WERI-Rb-1 (cell line): Measurements from ENCODE around the gene P3H2.

Experiments
- DNase-seq: peaks from one replicate; pipeline ENCODE4 v3.0.0-alpha.2; 2020
- H3K27ac ChIP-seq: fragments of 250-450 bp; sonication (Bioruptor Pico); 2 replicates; pipeline ENCODE4 v1.5.1; 2020; ENCODE audit warnings: mild to moderate bottlenecking, moderate library complexity
- H3K27me3 ChIP-seq: fragments of 250-450 bp; sonication (Bioruptor Pico); 2 replicates; pipeline ENCODE4 v1.5.1; 2021; ENCODE audit warnings: mild to moderate bottlenecking, low read depth, moderate library complexity; ENCODE audit not compliant: insufficient read depth, severe bottlenecking
- H3K36me3 ChIP-seq: fragments of 250-450 bp; sonication (Bioruptor Pico); 2 replicates; pipeline ENCODE4 v1.5.1; 2020; ENCODE audit warnings: mild to moderate bottlenecking, moderate library complexity
- H3K4me3 ChIP-seq: 2 replicates; pipeline ENCODE4 v1.5.1; 2011; ENCODE audit warnings: low read depth, mild to moderate bottlenecking, control low read depth, low read length
- H3K9me3 ChIP-seq: fragments of 250-450 bp; sonication (Bioruptor Pico); 2 replicates; pipeline ENCODE4 v1.5.1; 2021; ENCODE audit warnings: mild to moderate bottlenecking, moderate library complexity; ENCODE audit not compliant: severe bottlenecking
- TF ChIP-seq, protein P1 (sequence below): IDR thresholded peaks from 2 replicates; pipeline ENCODE4 v1.5.1; 2011; ENCODE audit warnings: low read depth, mild to moderate bottlenecking, control low read depth, inconsistent platforms, low read length

The P3H2 gene

DNA sequence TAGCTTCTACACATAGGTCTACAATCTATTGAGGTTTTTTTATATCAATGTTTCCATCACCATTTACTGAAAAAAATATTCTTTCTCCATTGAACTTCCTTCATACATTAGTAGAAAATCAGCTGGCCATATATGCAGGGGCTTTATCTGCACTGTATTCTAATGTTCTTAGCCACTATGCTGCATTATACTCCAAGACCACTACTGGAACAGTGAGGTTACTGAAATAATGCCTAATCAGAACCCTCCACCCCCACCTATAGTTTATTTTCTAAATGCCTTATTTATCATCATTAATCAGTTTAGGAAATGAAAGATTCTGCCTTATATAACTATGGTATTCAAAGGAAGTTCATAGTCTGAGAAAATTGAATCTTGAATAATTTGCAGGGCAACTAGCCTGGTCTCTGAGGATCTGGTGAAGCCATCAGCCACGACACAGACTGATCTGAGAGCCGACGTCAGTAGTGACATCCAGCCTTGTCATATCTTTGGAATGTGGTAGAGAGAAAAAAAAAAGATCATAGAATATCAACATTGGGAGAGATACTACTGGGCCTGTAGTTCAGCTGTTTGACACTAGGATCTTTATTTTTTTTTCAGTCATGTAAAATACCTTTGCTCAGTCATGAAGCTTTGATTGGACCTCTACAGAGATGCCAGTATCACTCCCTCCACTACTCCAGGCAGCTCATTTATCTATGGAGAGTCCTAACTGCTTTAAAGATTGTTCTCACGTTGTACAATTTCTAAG is 66.6 kb downstream of the P3H2 start:
- DNase-seq = no peak
- Histone ChIP-seq H3K36me3 (no peaks in the 10 kb centered on the region), H3K27me3 (no peaks in the 10 kb centered on the region), H3K9me3 (no peaks in the 10 kb centered on the region), H3K4me3 (no peak overlapping the region), H3K27ac (no peak overlapping the region)
- TF ChIP-seq, protein P1, sequence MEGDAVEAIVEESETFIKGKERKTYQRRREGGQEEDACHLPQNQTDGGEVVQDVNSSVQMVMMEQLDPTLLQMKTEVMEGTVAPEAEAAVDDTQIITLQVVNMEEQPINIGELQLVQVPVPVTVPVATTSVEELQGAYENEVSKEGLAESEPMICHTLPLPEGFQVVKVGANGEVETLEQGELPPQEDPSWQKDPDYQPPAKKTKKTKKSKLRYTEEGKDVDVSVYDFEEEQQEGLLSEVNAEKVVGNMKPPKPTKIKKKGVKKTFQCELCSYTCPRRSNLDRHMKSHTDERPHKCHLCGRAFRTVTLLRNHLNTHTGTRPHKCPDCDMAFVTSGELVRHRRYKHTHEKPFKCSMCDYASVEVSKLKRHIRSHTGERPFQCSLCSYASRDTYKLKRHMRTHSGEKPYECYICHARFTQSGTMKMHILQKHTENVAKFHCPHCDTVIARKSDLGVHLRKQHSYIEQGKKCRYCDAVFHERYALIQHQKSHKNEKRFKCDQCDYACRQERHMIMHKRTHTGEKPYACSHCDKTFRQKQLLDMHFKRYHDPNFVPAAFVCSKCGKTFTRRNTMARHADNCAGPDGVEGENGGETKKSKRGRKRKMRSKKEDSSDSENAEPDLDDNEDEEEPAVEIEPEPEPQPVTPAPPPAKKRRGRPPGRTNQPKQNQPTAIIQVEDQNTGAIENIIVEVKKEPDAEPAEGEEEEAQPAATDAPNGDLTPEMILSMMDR = no peak

DNA sequence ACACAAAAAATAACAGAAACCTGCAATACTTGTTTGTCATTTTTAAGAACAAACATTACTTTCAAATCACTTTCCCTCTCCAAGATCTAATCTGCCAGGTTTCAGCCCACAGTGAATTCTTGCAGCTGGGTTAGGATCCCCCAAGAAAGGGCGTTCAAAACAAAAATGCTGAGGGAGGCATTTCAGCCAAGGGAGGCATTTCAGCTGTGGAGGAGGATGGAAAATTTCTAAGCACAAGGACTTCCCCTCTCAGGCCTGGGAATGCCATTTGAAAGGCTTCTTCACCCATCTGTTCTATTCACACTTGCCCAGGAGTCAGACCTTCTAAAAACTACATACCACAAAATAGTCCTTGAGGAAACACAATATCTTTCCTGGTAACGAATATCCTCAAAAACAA is 69.1 kb downstream of the P3H2 start:
- TF ChIP-seq, protein P1 = no peak
- H3K27me3 ChIP-seq = no peaks in the 10 kb centered on the region
- H3K27ac ChIP-seq = no peak overlapping the region
- H3K4me3 ChIP-seq = no peak overlapping the region
- no peak for DNase-seq
- no peaks in the 10 kb centered on the region for H3K36me3 ChIP-seq
- H3K9me3 ChIP-seq = no peaks in the 10 kb centered on the region

DNA sequence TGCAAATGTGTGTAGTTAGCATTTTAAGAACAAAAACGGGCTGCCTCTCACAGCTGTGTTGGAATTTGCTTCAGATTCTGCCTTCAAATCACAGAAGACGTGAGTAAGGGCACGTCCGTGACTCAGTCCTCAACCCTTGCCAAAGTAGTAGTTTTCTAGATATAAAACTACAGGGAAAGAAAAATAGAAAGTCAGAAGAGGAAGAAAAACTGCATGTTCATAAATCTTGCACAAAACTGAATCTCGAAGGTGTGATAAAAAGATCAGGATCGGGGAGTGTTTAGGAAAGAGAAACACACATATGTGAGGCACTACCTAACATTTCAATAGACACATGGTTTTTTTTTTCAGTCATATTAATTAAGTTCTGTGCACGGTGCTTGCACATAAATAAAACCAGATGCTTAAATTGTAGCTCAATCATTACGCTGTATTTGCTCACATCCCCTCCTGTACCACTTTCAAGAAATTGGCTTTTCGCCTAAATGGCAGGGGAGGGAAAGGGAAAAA is 71.7 kb downstream of the P3H2 start:
- DNase-seq = no peak
- TF ChIP-seq, protein P1 = no peak
- no peaks in the 10 kb centered on the region for H3K36me3 ChIP-seq
- H3K9me3 ChIP-seq = no peaks in the 10 kb centered on the region
- no peaks in the 10 kb centered on the region for H3K27me3 ChIP-seq
- H3K4me3 ChIP-seq = no peak overlapping the region
- no peak overlapping the region for H3K27ac ChIP-seq

- H3K27ac ChIP-seq = no peak overlapping the region
- H3K27me3 ChIP-seq = no peaks in the 10 kb centered on the region
- H3K36me3 ChIP-seq = no peaks in the 10 kb centered on the region
- H3K4me3 ChIP-seq = no peak overlapping the region
- no peaks in the 10 kb centered on the region for H3K9me3 ChIP-seq
- no peak for DNase-seq
- TF ChIP-seq, protein P1 = no peak
Measured at GRCh38 chr3:190044974-190045373, 75.7 kb downstream of the P3H2 start.

GRCh38 chr3:190044142-190044541 is 76.6 kb downstream of the P3H2 start:
- H3K27me3 ChIP-seq = no peaks in the 10 kb centered on the region
- H3K9me3 ChIP-seq = no peaks in the 10 kb centered on the region
- no peak overlapping the region for H3K4me3 ChIP-seq
- no peak overlapping the region for H3K27ac ChIP-seq
- TF ChIP-seq, protein P1 = no peak
- H3K36me3 ChIP-seq = no peaks in the 10 kb centered on the region
- no peak for DNase-seq

DNA sequence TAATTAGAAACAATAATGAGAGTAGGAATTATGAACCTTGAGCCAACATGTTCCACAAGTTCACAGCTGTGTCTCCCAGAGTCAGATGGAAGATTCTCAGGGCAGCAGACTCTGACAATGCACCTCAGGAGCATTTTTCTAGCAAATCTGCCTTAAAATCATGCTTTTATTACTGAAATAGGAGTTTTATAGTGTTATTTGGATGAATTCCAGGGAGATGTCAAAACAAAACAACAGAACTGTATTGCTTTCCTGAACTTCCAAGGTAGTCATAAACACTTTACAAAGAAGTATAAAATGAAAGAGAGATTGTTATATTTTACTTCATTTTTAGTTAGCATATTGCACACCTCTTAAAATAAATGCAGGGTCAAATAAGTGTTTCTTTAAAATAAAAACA is 77.0 kb downstream of the P3H2 start:
- no peaks in the 10 kb centered on the region for H3K36me3 ChIP-seq
- H3K27me3 ChIP-seq = no peaks in the 10 kb centered on the region
- H3K27ac ChIP-seq = no peak overlapping the region
- no peaks in the 10 kb centered on the region for H3K9me3 ChIP-seq
- no peak overlapping the region for H3K4me3 ChIP-seq
- DNase-seq = no peak
- TF ChIP-seq, protein P1 = no peak
